ENCODE results near the gene G2E3. TPM values are rescaled to one million over a fixed set of nuclear protein-coding genes. Genes with fewer than 3 reads are reported as not detected.

The G2E3 gene
- total and polyA plus RNA-seq, 4 donors = 2.4 to 14.0 (median 5.7) TPM

DNA sequence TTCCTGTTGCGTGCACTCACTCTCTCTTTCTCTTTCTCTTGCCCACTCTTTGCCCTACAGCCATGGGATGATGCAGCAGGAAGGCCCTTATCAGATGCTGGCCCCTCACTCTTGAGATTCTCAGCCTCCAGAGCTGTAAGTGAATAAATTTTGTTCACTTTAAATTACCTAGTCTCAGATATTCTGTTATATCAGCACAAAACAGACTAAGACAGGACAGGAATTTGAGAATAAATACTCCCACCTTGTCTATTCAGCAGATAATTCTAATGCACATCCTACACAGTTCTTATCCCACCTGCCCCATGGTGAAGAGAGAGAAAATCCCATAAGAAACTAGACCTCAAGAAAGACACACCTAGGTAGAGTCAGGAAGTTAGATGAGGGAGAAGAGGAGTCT is 25.8 kb upstream of the G2E3 start:
- Histone ChIP-seq H3K27ac (ENCODE audit: low read depth in 1 of 2, low read length in 2 of 2) (no peak overlapping the region), H3K4me1 (ENCODE audit: control insufficient read depth in 4 of 4, insufficient read depth in 4 of 4, low read length in 3 of 4) (no peaks in the 10 kb centered on the region), H3K9me3 (ENCODE audit: control insufficient read depth in 4 of 4, low read length in 3 of 4) (no peaks in the 10 kb centered on the region), H3K27me3 (ENCODE audit: control insufficient read depth in 4 of 4, insufficient read depth in 4 of 4, low read length in 3 of 4) (no peaks in the 10 kb centered on the region), H3K36me3 (ENCODE audit: control insufficient read depth in 4 of 4, insufficient read depth in 3 of 4, low read depth in 1 of 4, low read length in 3 of 4) (no peaks in the 10 kb centered on the region), H3K9ac (ENCODE audit: low read depth in 1 of 2, low read length in 2 of 2) (no peak overlapping the region), H3K4me3 (ENCODE audit: low read depth in 1 of 3, low read length in 3 of 3) (no peak overlapping the region)
- no peak for DNase-seq (ENCODE audit: low spot score)
- no peak for TF ChIP-seq FOXA1 (IDR thresholded peaks at IDR 0.05)
- TF ChIP-seq EGR1 (IDR thresholded peaks at IDR 0.05; ENCODE audit: low read depth in 2 of 2) = no peak
- no peak for TF ChIP-seq RAD21 (IDR thresholded peaks at IDR 0.05)
- TF ChIP-seq GABPA (IDR thresholded peaks at IDR 0.05 in 1 of 2, conservative IDR thresholded peaks at IDR 0.05 in 1 of 2) = no peak
- no peak for TF ChIP-seq TAF1 (conservative IDR thresholded peaks at IDR 0.05)
- TF ChIP-seq HNF4A (conservative IDR thresholded peaks at IDR 0.05) = no peak
- TF ChIP-seq, protein P1, sequence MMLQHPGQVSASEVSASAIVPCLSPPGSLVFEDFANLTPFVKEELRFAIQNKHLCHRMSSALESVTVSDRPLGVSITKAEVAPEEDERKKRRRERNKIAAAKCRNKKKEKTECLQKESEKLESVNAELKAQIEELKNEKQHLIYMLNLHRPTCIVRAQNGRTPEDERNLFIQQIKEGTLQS (IDR thresholded peaks at IDR 0.05) = no peak
- no peak for TF ChIP-seq RXRA (IDR thresholded peaks at IDR 0.05)
- TF ChIP-seq NR2F2 (IDR thresholded peaks at IDR 0.05) = no peak
- TF ChIP-seq, protein P2, sequence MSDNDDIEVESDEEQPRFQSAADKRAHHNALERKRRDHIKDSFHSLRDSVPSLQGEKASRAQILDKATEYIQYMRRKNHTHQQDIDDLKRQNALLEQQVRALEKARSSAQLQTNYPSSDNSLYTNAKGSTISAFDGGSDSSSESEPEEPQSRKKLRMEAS (IDR thresholded peaks at IDR 0.05) = no peak
- TF ChIP-seq, protein P3, sequence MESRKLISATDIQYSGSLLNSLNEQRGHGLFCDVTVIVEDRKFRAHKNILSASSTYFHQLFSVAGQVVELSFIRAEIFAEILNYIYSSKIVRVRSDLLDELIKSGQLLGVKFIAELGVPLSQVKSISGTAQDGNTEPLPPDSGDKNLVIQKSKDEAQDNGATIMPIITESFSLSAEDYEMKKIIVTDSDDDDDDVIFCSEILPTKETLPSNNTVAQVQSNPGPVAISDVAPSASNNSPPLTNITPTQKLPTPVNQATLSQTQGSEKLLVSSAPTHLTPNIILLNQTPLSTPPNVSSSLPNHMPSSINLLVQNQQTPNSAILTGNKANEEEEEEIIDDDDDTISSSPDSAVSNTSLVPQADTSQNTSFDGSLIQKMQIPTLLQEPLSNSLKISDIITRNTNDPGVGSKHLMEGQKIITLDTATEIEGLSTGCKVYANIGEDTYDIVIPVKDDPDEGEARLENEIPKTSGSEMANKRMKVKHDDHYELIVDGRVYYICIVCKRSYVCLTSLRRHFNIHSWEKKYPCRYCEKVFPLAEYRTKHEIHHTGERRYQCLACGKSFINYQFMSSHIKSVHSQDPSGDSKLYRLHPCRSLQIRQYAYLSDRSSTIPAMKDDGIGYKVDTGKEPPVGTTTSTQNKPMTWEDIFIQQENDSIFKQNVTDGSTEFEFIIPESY (IDR thresholded peaks at IDR 0.05) = no peak
- TF ChIP-seq, protein P4, sequence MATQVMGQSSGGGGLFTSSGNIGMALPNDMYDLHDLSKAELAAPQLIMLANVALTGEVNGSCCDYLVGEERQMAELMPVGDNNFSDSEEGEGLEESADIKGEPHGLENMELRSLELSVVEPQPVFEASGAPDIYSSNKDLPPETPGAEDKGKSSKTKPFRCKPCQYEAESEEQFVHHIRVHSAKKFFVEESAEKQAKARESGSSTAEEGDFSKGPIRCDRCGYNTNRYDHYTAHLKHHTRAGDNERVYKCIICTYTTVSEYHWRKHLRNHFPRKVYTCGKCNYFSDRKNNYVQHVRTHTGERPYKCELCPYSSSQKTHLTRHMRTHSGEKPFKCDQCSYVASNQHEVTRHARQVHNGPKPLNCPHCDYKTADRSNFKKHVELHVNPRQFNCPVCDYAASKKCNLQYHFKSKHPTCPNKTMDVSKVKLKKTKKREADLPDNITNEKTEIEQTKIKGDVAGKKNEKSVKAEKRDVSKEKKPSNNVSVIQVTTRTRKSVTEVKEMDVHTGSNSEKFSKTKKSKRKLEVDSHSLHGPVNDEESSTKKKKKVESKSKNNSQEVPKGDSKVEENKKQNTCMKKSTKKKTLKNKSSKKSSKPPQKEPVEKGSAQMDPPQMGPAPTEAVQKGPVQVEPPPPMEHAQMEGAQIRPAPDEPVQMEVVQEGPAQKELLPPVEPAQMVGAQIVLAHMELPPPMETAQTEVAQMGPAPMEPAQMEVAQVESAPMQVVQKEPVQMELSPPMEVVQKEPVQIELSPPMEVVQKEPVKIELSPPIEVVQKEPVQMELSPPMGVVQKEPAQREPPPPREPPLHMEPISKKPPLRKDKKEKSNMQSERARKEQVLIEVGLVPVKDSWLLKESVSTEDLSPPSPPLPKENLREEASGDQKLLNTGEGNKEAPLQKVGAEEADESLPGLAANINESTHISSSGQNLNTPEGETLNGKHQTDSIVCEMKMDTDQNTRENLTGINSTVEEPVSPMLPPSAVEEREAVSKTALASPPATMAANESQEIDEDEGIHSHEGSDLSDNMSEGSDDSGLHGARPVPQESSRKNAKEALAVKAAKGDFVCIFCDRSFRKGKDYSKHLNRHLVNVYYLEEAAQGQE (IDR thresholded peaks at IDR 0.05) = no peak
- TF ChIP-seq HNF4G (IDR thresholded peaks at IDR 0.05) = no peak
- no peak for TF ChIP-seq JUND (IDR thresholded peaks at IDR 0.05)
- TF ChIP-seq, protein P5, sequence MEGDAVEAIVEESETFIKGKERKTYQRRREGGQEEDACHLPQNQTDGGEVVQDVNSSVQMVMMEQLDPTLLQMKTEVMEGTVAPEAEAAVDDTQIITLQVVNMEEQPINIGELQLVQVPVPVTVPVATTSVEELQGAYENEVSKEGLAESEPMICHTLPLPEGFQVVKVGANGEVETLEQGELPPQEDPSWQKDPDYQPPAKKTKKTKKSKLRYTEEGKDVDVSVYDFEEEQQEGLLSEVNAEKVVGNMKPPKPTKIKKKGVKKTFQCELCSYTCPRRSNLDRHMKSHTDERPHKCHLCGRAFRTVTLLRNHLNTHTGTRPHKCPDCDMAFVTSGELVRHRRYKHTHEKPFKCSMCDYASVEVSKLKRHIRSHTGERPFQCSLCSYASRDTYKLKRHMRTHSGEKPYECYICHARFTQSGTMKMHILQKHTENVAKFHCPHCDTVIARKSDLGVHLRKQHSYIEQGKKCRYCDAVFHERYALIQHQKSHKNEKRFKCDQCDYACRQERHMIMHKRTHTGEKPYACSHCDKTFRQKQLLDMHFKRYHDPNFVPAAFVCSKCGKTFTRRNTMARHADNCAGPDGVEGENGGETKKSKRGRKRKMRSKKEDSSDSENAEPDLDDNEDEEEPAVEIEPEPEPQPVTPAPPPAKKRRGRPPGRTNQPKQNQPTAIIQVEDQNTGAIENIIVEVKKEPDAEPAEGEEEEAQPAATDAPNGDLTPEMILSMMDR (IDR thresholded peaks at IDR 0.05; ENCODE audit: low read depth, low read length, missing input control) = no peak
- TF ChIP-seq YY1 (IDR thresholded peaks at IDR 0.05) = no peak
- no peak for TF ChIP-seq FOXA2 (IDR thresholded peaks at IDR 0.05)
- WGBS = 95% methylated on average over 1 of the region's 1 CpG

DNA sequence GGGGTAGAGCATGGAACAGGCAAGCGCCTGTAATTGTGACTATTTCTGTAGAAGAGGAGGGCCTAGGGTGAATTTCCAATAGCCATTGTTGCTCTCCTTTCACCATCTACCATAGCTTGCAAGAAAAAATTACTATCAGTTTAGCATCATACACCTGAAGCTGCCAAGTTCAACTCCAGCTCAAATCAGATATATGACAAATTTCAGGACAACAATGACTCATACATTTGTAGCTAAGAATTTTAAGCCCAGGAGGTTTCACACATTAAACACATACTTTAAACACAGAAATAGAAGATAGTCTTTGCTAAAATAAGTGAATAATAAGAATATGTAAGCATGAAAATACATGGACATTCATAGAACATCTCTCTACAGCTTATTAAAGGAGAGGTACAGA is 17.6 kb upstream of the G2E3 start:
- no peak overlapping the region for H3K4me3 ChIP-seq (ENCODE audit: low read depth in 1 of 3, low read length in 3 of 3)
- WGBS = 93% methylated on average over 1 of the region's 1 CpG
- H3K9me3 ChIP-seq (ENCODE audit: control insufficient read depth in 4 of 4, low read length in 3 of 4) = no peaks in the 10 kb centered on the region
- no peaks in the 10 kb centered on the region for H3K36me3 ChIP-seq (ENCODE audit: control insufficient read depth in 4 of 4, insufficient read depth in 3 of 4, low read depth in 1 of 4, low read length in 3 of 4)
- H3K9ac ChIP-seq (ENCODE audit: low read depth in 1 of 2, low read length in 2 of 2) = no peak overlapping the region
- H3K4me1 ChIP-seq (ENCODE audit: control insufficient read depth in 4 of 4, insufficient read depth in 4 of 4, low read length in 3 of 4) = no peaks in the 10 kb centered on the region
- no peak for DNase-seq (ENCODE audit: low spot score)
- H3K27ac ChIP-seq (ENCODE audit: low read depth in 1 of 2, low read length in 2 of 2) = no peak overlapping the region
- H3K27me3 ChIP-seq (ENCODE audit: control insufficient read depth in 4 of 4, insufficient read depth in 4 of 4, low read length in 3 of 4) = no peaks in the 10 kb centered on the region
- TF ChIP-seq EGR1 (IDR thresholded peaks at IDR 0.05; ENCODE audit: low read depth in 2 of 2) = no peak
- TF ChIP-seq GABPA (IDR thresholded peaks at IDR 0.05 in 1 of 2, conservative IDR thresholded peaks at IDR 0.05 in 1 of 2) = no peak
- TF ChIP-seq, protein P5 (IDR thresholded peaks at IDR 0.05; ENCODE audit: low read depth, low read length, missing input control) = no peak
- TF ChIP-seq, protein P2 (IDR thresholded peaks at IDR 0.05) = no peak
- TF ChIP-seq, protein P4 (IDR thresholded peaks at IDR 0.05) = no peak
- TF ChIP-seq RAD21 (IDR thresholded peaks at IDR 0.05) = no peak
